ENCODE data around the gene DCAF11. TPM values are rescaled to one million over a fixed set of nuclear protein-coding genes. Genes with fewer than 3 reads are reported as not detected.

Gene DCAF11
- total and polyA plus RNA-seq, 2 of the 13 experiments (the other 11 are each of a cell fraction or from before 2014, with no cell fraction given): 150 to 257 TPM

DNA sequence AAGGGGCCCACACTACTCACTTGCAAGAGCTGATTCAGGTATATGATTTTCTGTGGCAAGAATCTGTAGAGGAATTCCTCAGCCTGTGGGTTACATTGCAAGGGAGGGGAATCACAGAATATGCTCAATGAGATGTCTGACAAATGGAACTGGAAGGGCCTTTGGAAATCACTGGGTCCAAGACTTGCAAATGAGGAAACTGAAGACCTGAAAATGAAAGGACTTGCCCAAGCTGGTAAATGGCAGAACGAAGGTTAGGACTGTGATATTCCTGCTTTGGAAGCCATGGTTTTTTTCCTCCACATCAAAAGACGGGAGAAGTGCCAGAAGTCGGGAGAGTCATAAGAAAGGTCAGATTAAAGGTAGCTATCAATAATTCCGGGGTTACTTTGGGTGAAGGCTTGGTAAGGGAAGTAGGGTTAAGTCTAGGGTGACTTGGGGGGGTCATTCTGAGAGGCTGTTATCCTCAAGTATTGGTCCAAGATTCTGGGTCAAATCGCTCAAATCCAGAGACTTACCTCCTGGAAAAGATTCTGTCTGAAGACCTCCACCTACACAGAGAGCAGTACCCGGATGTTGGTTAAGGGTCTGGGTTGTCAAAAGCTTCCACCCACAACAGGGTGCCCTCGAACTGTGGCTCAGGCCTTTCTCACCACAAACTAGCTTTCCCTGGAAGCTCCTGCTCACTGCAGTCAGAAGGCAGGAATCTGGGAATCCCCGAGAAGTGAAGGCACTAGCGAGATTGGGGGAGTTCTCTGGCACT is 31.3 kb downstream of the DCAF11 start (continued):
- no peak for TF ChIP-seq CCDC6 (CRISPR knock-in tag; IDR thresholded peaks at IDR 0.05)
- TF ChIP-seq ZNF607 (CRISPR knock-in tag; IDR thresholded peaks at IDR 0.05; ENCODE audit: borderline replicate concordance): no peak
- no peak; the same call in 1 of the 2 replicates for TF ChIP-seq FUBP1 (CRISPR knock-in tag; IDR thresholded peaks at IDR 0.05; ENCODE audit: borderline replicate concordance)
- TF ChIP-seq ZNF205 (CRISPR knock-in tag; IDR thresholded peaks at IDR 0.05): peak; percentile 2; the same call in 1 of the 2 replicates
- no peak for TF ChIP-seq FOXK2 (IDR thresholded peaks at IDR 0.05)
- TF ChIP-seq, protein P1, sequence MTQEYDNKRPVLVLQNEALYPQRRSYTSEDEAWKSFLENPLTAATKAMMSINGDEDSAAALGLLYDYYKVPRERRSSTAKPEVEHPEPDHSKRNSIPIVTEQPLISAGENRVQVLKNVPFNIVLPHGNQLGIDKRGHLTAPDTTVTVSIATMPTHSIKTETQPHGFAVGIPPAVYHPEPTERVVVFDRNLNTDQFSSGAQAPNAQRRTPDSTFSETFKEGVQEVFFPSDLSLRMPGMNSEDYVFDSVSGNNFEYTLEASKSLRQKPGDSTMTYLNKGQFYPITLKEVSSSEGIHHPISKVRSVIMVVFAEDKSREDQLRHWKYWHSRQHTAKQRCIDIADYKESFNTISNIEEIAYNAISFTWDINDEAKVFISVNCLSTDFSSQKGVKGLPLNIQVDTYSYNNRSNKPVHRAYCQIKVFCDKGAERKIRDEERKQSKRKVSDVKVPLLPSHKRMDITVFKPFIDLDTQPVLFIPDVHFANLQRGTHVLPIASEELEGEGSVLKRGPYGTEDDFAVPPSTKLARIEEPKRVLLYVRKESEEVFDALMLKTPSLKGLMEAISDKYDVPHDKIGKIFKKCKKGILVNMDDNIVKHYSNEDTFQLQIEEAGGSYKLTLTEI (CRISPR knock-in tag; conservative IDR thresholded peaks at IDR 0.05): no peak
- TF ChIP-seq ZNF790 (CRISPR knock-in tag; IDR thresholded peaks at IDR 0.05; ENCODE audit: borderline replicate concordance): no peak
- TF ChIP-seq ETV5 (CRISPR knock-in tag; IDR thresholded peaks at IDR 0.05; ENCODE audit: borderline replicate concordance): 0 out of 2 replicates have a peak, but pooled peaks have one; percentile 5
- TF ChIP-seq HNF1B (CRISPR knock-in tag; IDR thresholded peaks at IDR 0.05): no peak
- TF ChIP-seq ZNF142 (CRISPR knock-in tag; IDR thresholded peaks at IDR 0.05): 0 out of 2 replicates have a peak, but pooled peaks have one; percentile 10
- no peak for TF ChIP-seq ZNF275 (CRISPR knock-in tag; IDR thresholded peaks at IDR 0.05; ENCODE audit: borderline replicate concordance)
- 0 out of 2 replicates have a peak, but pooled peaks have one; percentile 73 for TF ChIP-seq KLF13 (CRISPR knock-in tag; IDR thresholded peaks at IDR 0.05)
- no peak for TF ChIP-seq RFX3 (CRISPR knock-in tag; IDR thresholded peaks at IDR 0.05)
- peak; percentile 86; the same call in 1 of the 2 replicates for TF ChIP-seq ZNF510 (CRISPR knock-in tag; IDR thresholded peaks at IDR 0.05; ENCODE audit: low read depth)
- TF ChIP-seq CBFB (CRISPR knock-in tag; IDR thresholded peaks at IDR 0.05): no peak; the same call in 1 of the 2 replicates
- TF ChIP-seq MTA3 (CRISPR knock-in tag; IDR thresholded peaks at IDR 0.05): no peak
